Heart left ventricle (tissue), 16 donors: ENCODE data around the gene SARNP. TPM values are rescaled to one million over a fixed set of nuclear protein-coding genes. Genes with fewer than 3 reads are reported as not detected.
A peak's percentile ranks its signal among the peaks of the same experiment; 100 is the strongest.

Experiments
- ATAC-seq, 4 donors: fragments of 200-7000 bp; cut with Tn5 transposase; one replicate each; pipeline ENCODE4 v1.9.1; 2020 to 2022; ENCODE audit warnings: moderate library complexity in 4 of 4, mild to moderate bottlenecking in 3 of 4, moderate number of reproducible peaks in 1 of 4
- DNase-seq, 5 donors: peaks; one replicate each; pipeline ENCODE4 v3.0.0-alpha.2; 2020
- H3K27ac ChIP-seq, 12 donors: fragments of 200-600 bp; sonication (generic) in 4 of 12; one replicate each; pipeline versions ENCODE4 v1.5.0 to v1.8.0; 2016 to 2022; ENCODE audit warnings: mild to moderate bottlenecking in 2 of 12
- H3K27me3 ChIP-seq, 9 donors: fragments of 200-600 bp; sonication (generic) in 2 of 9; one replicate each; pipeline versions ENCODE4 v1.5.1 to v1.8.0; 2016 to 2022; ENCODE audit warnings: mild to moderate bottlenecking in 3 of 9
- H3K36me3 ChIP-seq, 9 donors: fragments of 200-600 bp; sonication (generic) in 2 of 9; one replicate each; pipeline versions ENCODE4 v1.5.0 to v1.8.0; 2018 to 2022; ENCODE audit warnings: mild to moderate bottlenecking in 2 of 9
- H3K4me1 ChIP-seq, 12 donors: fragments of 200-600 bp; sonication (generic) in 4 of 12; one replicate each; pipeline versions ENCODE4 v1.5.0 to v1.8.0; 2016 to 2022; ENCODE audit warnings: mild to moderate bottlenecking in 3 of 12
- H3K4me3 ChIP-seq, 12 donors: fragments of 200-600 bp; sonication (generic) in 4 of 12; one replicate each; pipeline versions ENCODE4 v1.5.0 to v1.8.0; 2017 to 2022; ENCODE audit warnings: mild to moderate bottlenecking in 9 of 12, moderate library complexity in 4 of 12
- H3K9me3 ChIP-seq, 12 donors: fragments of 200-600 bp; sonication (generic) in 4 of 12; one replicate each; pipeline versions ENCODE4 v1.5.0 to v1.8.0; 2016 to 2022; ENCODE audit warnings: mild to moderate bottlenecking in 1 of 12
- CTCF ChIP-seq, 12 donors: fragments of 200-600 bp; sonication (generic) in 4 of 12; IDR thresholded peaks; one replicate each; pipeline versions ENCODE4 v1.5.0 to v1.8.0; 2018 to 2022; ENCODE audit warnings: antibody characterized with exemption in 12 of 12, mild to moderate bottlenecking in 5 of 12
- POLR2A ChIP-seq, 2 donors: fragments of 450-650 bp; IDR thresholded peaks; one replicate each; pipeline ENCODE4 v1.6.1; 2017; ENCODE audit warnings: antibody characterized with exemption in 2 of 2, mild to moderate bottlenecking in 2 of 2, moderate library complexity in 2 of 2
- WGBS, 4 donors: extraction: QIAGEN DNeasy Blood & Tissue Kit in 2 of 4; methylation state at CpG; one replicate each; pipeline versions ENCODE4 v1.1.5 to v1.1.7; 2013 to 2018; 5-methylcytosine and 5-hydroxymethylcytosine counted together
- intact Hi-C, 10 donors: fragments of 100-400 bp; cut with DNase I; formaldehyde crosslinking; loops; one replicate each; pipeline versions ENCODE4 v1.11.1 to v1.14.2; 2022
- polyA plus RNA-seq, 2 donors: library from polyadenylated mRNA; stranded (reverse); fragments of 200-250 nt; gene quantifications; one replicate each; pipeline ENCODE4 v1.2.3, GENCODE V29; 2013
- total RNA-seq, 9 donors: library from RNA; depleted of rRNA in 2 of 9; stranded (reverse); fragments of >200 nt in 2 of 9; fragmentation: NEBNext Ultra II Directional in 3 of 9; extraction: Animal tissue kit (Norgen Biotek cat#: 25700) in 3 of 9; gene quantifications; one replicate each; pipeline versions ENCODE4 v1.1.0 to v1.2.4, GENCODE V29; 2016 to 2023
- donor health status: ischemic (EF 13 %, LVEDD 7.1; RV severe dilation, severe dysfunction).
- donor health status: healthy with polysubstance abuse.
- donor health status: DM: no; HTN: yes; CAD: no.
- donor health status: DM: no; HTN: no; CAD: no.
- donor health status: ischemic (EF 25% LVEDD 6.9; RV normal size, moderate dysfunction).
- donor health status: ischemic (EF 25% LVEDD 5.7; RV mildly dilated, moderate dysfunction).
- donor health status: healthy.
- donor health status: DM: yes; HTN: yes; CAD: no.
- donor health status: ischemic (EF 35%, LVEDD 5.7; RV mildly dilated, moderate dysfunction).
- donor health status: nonischemic (EF 11% LVEDD 7.7; RV severe dilation, severe dysfunction).
- donor health status: DM: yes; HTN: yes; CAD: no.
- donor health status: PGD.
- donor health status: ischemic (EF 29% LVEDD 5.4; RV normal size, mild dysfunction).
- donor health status: nonischemic (EF 23%, LVEDD 6.1; RV moderate dilation, normal function).

The SARNP gene
- total and polyA plus RNA-seq, 11 donors: 47.2 to 138 (median 55.9) TPM

- no peak for ATAC-seq
- Histone ChIP-seq H3K4me1 (no peaks in the 10 kb centered on the region), H3K36me3 (peaks cover 0 to 98% (median 91%) of the 10 kb centered on the region in 9 donors), H3K9me3 (no peaks in the 10 kb centered on the region), H3K27ac (no peak overlapping the region), H3K27me3 (no peaks in the 10 kb centered on the region), H3K4me3 (no peak overlapping the region)
- intact Hi-C loops: no loop called here
- no peak for DNase-seq
- TF ChIP-seq POLR2A (IDR thresholded peaks at IDR 0.05) (no peak), CTCF (IDR thresholded peaks at IDR 0.05) (no peak)
- 51 to 54% (median 52%) methylated on average over 2 of the region's 2 CpGs for WGBS, 4 donors
Measured at GRCh38 chr12:55755246-55755645, 62.3 kb downstream of the SARNP start.

- H3K4me1 ChIP-seq: peaks cover 0 to 48% (median 28%) of the 10 kb centered on the region in 12 donors
- TF ChIP-seq CTCF (IDR thresholded peaks at IDR 0.05) (no peak), POLR2A (IDR thresholded peaks at IDR 0.05) (no peak)
- H3K36me3 ChIP-seq: peaks cover 0 to 37% (median 26%) of the 10 kb centered on the region in 9 donors
- peaks cover 0 to 6% (median 0%) of the 10 kb centered on the region in 9 donors for H3K27me3 ChIP-seq
- H3K9me3 ChIP-seq: no peaks in the 10 kb centered on the region
- no peak for DNase-seq
- ATAC-seq: no peak
- no peak overlapping the region for H3K4me3 ChIP-seq
- H3K27ac ChIP-seq: peak overlapping the region in 1 of 12 donors; percentile 2
- intact Hi-C loops: loop anchor here in 2 of 10 donors (5.0 to 10.0 kb wide), 2 partner anchors 44 to 276 kb away; partner anchors contain the start of gene IKZF4 (in 1 of the 2)
- WGBS, 4 donors: 88 to 92% (median 91%) methylated on average over 17 to 18 of the region's 18 CpGs
Measured at GRCh38 chr12:55748230-55748993, 69.1 kb downstream of the SARNP start.

- peak overlapping the region in 1 of 12 donors; percentile 41 for H3K27ac ChIP-seq
- H3K36me3 ChIP-seq: peaks cover 0 to 23% (median 10%) of the 10 kb centered on the region in 9 donors
- H3K4me1 ChIP-seq: peaks cover 0 to 52% (median 28%) of the 10 kb centered on the region in 12 donors
- intact Hi-C loops: loop anchor here in 2 of 10 donors (5.0 to 10.0 kb wide), 2 partner anchors 45 to 278 kb away; partner anchors contain the start of gene IKZF4 (in 1 of the 2)
- no peaks in the 10 kb centered on the region for H3K9me3 ChIP-seq
- ATAC-seq (no peak), DNase-seq (no peak)
- peaks cover 0 to 6% (median 0%) of the 10 kb centered on the region in 9 donors for H3K27me3 ChIP-seq
- TF ChIP-seq POLR2A (IDR thresholded peaks at IDR 0.05): no peak
- TF ChIP-seq CTCF (IDR thresholded peaks at IDR 0.05): no peak
- H3K4me3 ChIP-seq: no peak overlapping the region
Measured at GRCh38 chr12:55746913-55747231, 70.7 kb downstream of the SARNP start.

GRCh38 chr12:55746174-55746912 lies 71.2 kb downstream of the SARNP start:
- no peak for DNase-seq
- Histone ChIP-seq H3K27ac (peak overlapping the region in 8 of 12 donors; percentile 34 to 66 (median 62)), H3K36me3 (peaks cover 0 to 18% (median 5%) of the 10 kb centered on the region in 9 donors), H3K4me1 (peaks cover 0 to 52% (median 28%) of the 10 kb centered on the region in 12 donors), H3K27me3 (peaks cover 0 to 6% (median 0%) of the 10 kb centered on the region in 9 donors), H3K4me3 (peak overlapping the region in 4 of 12 donors; percentile 16 to 79 (median 28)), H3K9me3 (no peaks in the 10 kb centered on the region)
- 42 to 49% (median 46%) methylated on average over 3 of the region's 3 CpGs for WGBS, 4 donors
- no peak for ATAC-seq
- no peak for TF ChIP-seq CTCF (IDR thresholded peaks at IDR 0.05)
- TF ChIP-seq POLR2A (IDR thresholded peaks at IDR 0.05): no peak
- intact Hi-C loops: loop anchor here in 2 of 10 donors (5.0 to 10.0 kb wide), 2 partner anchors 46 to 278 kb away; partner anchors contain the start of gene IKZF4 (in 1 of the 2)
